GM08714 (cell line): Measurements from ENCODE around the gene TCL1B.

Experiments
- H3K4me3 ChIP-seq: fragments of 200-500 bp; sonication (Bioruptor generic); 2 replicates; pipeline ENCODE4 v1.5.1; 2014; ENCODE audit warnings: mild to moderate bottlenecking, low read length, inconsistent platforms
- ZNF274 ChIP-seq: IDR thresholded peaks from 2 replicates; pipeline ENCODE4 v1.6.1; 2012; ENCODE audit warnings: mild to moderate bottlenecking, low read depth, low read length

Gene TCL1B

DNA sequence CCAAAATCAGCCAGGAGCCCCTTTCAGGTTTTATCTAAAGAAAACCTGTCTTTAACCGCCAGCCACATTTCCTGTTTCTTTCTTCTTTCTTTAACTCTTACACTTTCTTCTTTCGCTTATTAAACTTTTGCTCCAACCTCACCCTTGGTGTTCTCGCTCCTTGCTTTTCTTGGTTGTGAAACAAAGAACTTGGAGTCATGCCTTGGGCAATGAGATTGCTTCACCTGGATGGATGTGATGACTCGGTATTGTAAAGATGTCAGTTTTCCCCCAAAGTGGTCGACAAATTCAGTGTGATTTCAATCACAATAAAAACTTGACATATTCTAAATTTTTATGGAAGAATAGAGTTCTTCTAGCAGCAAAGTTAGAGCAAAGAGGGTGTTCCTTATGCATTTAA is 43.9 kb downstream of the TCL1B start:
- TF ChIP-seq ZNF274, result no peak
- H3K4me3 ChIP-seq, result no peak overlapping the region

GRCh38 chr14:95733212-95733611 is 47.0 kb downstream of the TCL1B start:
- TF ChIP-seq ZNF274, result no peak

DNA sequence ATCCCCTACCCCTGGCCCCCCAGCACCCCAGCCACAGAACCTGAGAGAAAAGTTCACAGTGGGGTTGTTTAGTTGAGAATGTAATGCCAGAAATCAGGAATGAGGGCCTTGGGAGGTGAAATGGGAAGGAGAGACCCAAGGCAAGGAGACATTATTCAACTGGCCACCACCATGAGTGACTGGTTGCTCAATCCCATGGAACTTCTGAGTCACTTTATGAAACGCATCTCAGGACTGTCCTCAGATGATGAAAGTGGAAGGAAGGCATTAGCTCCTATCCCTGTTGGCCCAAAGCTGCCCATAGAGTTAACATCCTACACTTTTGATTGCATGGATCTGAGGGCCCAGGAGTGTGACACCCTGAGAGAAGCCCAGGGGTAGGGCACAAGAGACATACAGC is 53.1 kb downstream of the TCL1B start:
- no peak overlapping the region for H3K4me3 ChIP-seq
- no peak for TF ChIP-seq ZNF274

More at GRCh38 chr14:95733212-95733611, 47.0 kb downstream of the TCL1B start:
- H3K4me3 ChIP-seq, result no peak overlapping the region

DNA sequence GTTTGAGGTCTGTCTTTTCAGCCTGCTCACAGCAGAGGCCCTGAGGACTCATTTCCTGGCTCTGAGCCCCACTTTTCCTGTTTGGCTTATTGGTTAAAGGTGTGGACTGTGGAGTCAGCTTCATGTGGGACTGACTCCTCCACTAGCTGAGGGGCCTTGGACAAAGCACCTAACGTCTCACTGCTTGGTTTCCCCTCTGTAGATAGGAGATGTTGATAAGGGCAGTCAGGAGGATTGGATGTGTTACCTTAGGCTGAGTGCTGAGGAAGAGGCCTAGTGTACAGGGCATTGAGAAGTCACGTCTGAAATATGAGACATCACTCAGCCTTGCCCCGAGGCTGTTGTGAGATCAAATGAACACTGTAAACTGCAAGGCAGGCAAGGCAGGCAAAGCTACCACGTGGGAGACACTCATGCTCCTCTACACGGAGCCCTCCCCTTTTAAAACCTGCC is 54.8 kb downstream of the TCL1B start:
- no peak overlapping the region for H3K4me3 ChIP-seq
- TF ChIP-seq ZNF274, result no peak

DNA sequence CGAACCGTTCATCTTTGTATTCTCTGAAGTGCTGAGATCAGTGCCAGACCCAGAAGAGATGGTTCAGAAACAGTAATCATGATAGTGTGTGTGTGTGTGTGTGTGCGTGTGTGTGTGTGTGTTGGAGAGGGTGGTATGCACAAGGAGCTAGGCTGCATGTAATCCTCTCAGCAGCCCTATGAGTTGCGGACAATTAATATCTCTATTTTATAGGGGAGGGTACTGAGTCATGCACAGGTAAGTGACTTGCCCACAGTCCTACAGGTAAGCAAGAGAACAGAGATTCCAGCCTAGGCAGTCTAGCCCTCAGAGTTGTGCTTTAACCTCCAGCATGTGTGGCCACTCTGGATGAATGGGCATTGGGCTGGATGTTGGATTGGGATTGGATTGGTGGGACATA is 55.6 kb downstream of the TCL1B start:
- H3K4me3 ChIP-seq, result no peak overlapping the region
- TF ChIP-seq ZNF274, result no peak
